GM19372 (cell line): Measurements from ENCODE around the gene MRO.

Experiments
- ATAC-seq: cut with Tn5 transposase; IDR thresholded peaks from one replicate; pipeline ENCODE4 v1.9.1; 2021; ENCODE audit warnings: mild to moderate bottlenecking, low read depth, moderate library complexity; ENCODE audit not compliant: unreplicated experiment

The MRO gene

GRCh38 chr18:50748243-50749229, 71.3 kb downstream of the MRO start:
- ATAC-seq, result no peak

DNA sequence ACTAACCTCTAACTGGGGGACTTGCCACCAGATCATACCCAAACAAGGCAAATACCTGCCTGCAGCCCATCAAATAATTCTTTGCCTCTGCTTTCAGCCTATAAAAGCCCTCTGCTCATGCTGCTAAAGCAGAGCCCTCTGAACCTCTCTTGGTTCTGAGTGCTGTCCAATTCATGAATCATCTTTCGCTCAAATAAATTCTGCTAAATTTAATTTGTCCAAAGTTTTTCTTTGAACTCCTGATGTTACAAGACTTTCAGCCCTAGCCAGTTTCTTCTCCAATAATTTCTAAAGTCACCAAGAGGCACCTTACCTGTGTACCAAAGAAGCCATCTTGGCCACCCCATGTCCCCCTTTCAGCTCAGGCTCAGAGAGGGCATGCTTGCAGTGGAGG, 72.0 kb downstream of the MRO start:
- no peak for ATAC-seq

DNA sequence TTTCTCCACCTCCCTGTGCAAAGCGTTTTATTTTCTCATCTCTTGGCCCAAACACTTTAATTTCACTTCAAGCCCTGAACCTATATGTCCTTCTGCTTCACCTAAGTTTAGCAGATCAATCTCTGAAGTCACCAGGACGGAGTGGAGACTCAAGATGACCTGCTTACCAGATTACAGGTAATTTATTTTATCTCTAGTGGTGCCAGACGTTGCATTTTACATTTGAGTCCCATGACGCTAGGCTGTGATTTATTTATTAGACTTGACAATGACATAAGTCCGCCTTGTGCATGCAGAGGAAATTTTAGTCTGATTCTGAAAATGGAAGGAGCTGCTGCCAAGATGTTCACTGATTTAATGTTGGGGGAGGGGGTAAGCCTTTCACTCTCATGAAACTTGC, 73.9 kb downstream of the MRO start:
- ATAC-seq, result no peak
